Activated CD8-positive, alpha-beta T cell treated with anti-CD3 and anti-CD28 coated beads for 36 hours (primary cell): ENCODE data around the gene KCNMA1. TPM values are rescaled to one million over a fixed set of nuclear protein-coding genes. Genes with fewer than 3 reads are reported as not detected.

Source experiments
- ATAC-seq: fragments of 200-7000 bp; cut with Tn5 transposase; one replicate; pipeline ENCODE4 v1.10.0; 2021; ENCODE audit warnings: mild to moderate bottlenecking, moderate library complexity
- CTCF ChIA-PET: fragments of 350-600 bp; sonication (Branson Sonifier 250); formaldehyde crosslinking; loops from one replicate; lab custom pipeline; 2021; ENCODE audit warnings: antibody characterized with exemption; lab: Charles Lee
- POLR2A ChIA-PET: fragments of 350-600 bp; sonication (Branson Sonifier 250); formaldehyde crosslinking; loops from one replicate; lab custom pipeline; 2021; ENCODE audit warnings: antibody characterized with exemption; lab: Charles Lee
- DNase-seq: peaks from one replicate; pipeline ENCODE4 v3.0.0-alpha.2; 2020
- H3K27ac Mint-ChIP-seq: one replicate; pipeline ENCODE4 v1.8.0; 2021; ENCODE audit warnings: mild to moderate bottlenecking, mixed read lengths
- H3K27me3 Mint-ChIP-seq: one replicate; pipeline ENCODE4 v1.8.0; 2021; ENCODE audit warnings: mixed read lengths
- H3K36me3 Mint-ChIP-seq: one replicate; pipeline ENCODE4 v1.8.0; 2021; ENCODE audit warnings: low read depth, mixed read lengths
- H3K4me1 Mint-ChIP-seq: one replicate; pipeline ENCODE4 v1.8.0; 2021; ENCODE audit warnings: low read depth, mixed read lengths
- H3K4me3 Mint-ChIP-seq: one replicate; pipeline ENCODE4 v1.8.0; 2021; ENCODE audit warnings: mild to moderate bottlenecking, moderate library complexity, mixed read lengths
- H3K9me3 Mint-ChIP-seq: one replicate; pipeline ENCODE4 v1.8.0; 2021; ENCODE audit warnings: mixed read lengths
- CTCF ChIP-seq: fragments of 200-600 bp; IDR thresholded peaks from one replicate; pipeline ENCODE4 v1.8.0; 2022; ENCODE audit warnings: antibody characterized with exemption, mild to moderate bottlenecking
- intact Hi-C: fragments of 100-400 bp; cut with micrococcal nuclease; formaldehyde crosslinking; loops from one replicate; pipeline ENCODE4 v1.10.0; 2022
- total RNA-seq, 2 experiments: library from RNA; stranded (reverse); gene quantifications; one replicate each; pipeline ENCODE4 v1.2.3, GENCODE V29; 2021

Gene KCNMA1
- total RNA-seq, 2 experiments from 2014 or later: 0.18 TPM; not detected in 1

DNA sequence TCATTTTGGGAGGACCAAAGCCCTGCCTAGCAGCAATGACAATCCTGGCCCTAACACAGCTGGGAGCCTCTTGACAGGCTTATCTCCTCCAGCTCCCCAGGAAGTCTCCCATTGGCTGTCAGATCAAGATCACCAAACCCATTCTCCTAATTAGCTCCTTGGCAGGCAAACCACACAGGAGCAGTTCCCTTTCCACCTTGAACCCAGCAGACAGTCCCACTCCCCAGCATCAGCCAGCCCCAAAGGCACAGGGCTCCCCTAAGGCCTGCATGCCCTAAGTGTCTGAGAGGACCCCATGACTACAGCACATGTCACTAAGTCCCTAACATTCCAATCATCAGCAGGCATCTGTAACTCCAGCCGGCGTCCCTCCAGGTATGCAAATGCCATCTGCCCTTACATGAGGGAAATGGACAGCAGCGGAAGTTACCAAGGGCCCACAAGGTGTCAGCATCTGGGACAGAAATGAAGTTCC, 348.5 kb downstream of the KCNMA1 start:
- H3K9me3 Mint-ChIP-seq: no peaks in the 10 kb centered on the region
- intact Hi-C loops: no loop called here

GRCh38 chr10:77287647-77288120, 349.9 kb downstream of the KCNMA1 start:
- Mint-ChIP-seq H3K36me3 (no peaks in the 10 kb centered on the region), H3K4me3 (no peak overlapping the region), H3K27me3 (peaks cover 9% of the 10 kb centered on the region), H3K9me3 (no peaks in the 10 kb centered on the region), H3K27ac (no peak overlapping the region), H3K4me1 (peaks cover 15% of the 10 kb centered on the region)
- intact Hi-C loops: no loop called here
- POLR2A ChIA-PET: no interaction called here
- DNase-seq (no peak), ATAC-seq (no peak)
- CTCF ChIA-PET: no interaction called here
- TF ChIP-seq CTCF: no peak

More for the DNA sequence above, 348.5 kb downstream of the KCNMA1 start:
- DNase-seq (no peak), ATAC-seq (no peak)
- Mint-ChIP-seq H3K27me3 (peaks cover 5% of the 10 kb centered on the region), H3K36me3 (no peaks in the 10 kb centered on the region), H3K4me1 (peaks cover 15% of the 10 kb centered on the region), H3K4me3 (no peak overlapping the region), H3K27ac (no peak overlapping the region)
- TF ChIP-seq CTCF: no peak
- ChIA-PET CTCF (no interaction called here), POLR2A (interaction anchor here (0.7 kb wide), 1 partner anchor 283 kb away, joined by 3 read pairs; no protein-coding TSS in a partner anchor)

DNA sequence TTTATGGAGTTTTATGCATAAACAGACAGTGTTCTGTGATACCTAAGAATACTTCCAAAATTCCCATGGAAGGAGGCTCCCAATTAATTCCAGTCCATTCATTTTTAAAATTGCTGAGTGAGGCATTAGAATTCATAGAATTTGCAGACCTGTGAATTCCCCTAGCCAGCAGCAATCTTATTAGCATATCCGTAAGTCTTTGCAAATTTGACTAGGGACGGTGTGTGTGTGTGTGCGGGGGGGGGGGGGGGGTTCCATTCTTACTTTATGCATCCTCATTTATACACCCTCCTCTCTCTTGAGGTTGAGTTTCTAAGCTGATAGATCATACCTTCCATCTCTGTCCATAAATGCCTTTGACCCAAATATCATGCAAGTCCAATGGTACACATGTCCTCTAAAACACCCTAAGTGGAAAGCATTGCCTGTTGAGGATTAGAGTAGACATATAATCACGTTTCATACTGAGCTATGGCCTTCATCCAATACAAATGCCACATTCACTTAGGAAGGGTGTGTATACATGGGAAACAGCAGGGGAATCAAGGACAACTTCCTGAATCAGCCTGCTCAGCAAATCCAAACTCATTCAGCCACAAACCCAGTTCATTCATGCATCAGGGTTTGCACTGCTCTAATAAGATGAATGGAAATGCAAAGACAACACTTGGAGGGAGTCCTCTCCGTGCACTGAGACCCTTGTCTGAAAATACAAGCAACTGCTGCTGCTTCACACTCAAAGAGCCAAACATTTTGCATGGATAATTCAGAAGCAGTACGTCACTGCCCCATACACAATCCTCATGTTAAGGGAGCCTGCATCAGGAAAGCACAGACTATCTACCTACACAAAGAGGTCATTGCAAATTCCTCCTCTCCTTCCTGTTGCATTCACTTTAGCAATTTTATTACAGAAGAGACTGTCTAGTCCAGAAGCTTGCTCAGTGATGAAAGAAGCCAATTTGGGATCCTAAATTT, 350.8 kb downstream of the KCNMA1 start:
- H3K4me3 Mint-ChIP-seq: no peak overlapping the region
- no peaks in the 10 kb centered on the region for H3K36me3 Mint-ChIP-seq
- ChIA-PET POLR2A (no interaction called here), CTCF (no interaction called here)
- peaks cover 20% of the 10 kb centered on the region for H3K4me1 Mint-ChIP-seq
- no peak for ATAC-seq
- no peak for DNase-seq
- H3K9me3 Mint-ChIP-seq: no peaks in the 10 kb centered on the region
- no peak overlapping the region for H3K27ac Mint-ChIP-seq
- H3K27me3 Mint-ChIP-seq: peaks cover 8% of the 10 kb centered on the region
- TF ChIP-seq CTCF: no peak
- intact Hi-C loops: no loop called here

- POLR2A ChIA-PET: no interaction called here
- no peak overlapping the region for H3K27ac Mint-ChIP-seq
- DNase-seq: no peak
- CTCF ChIA-PET: no interaction called here
- H3K36me3 Mint-ChIP-seq: no peaks in the 10 kb centered on the region
- no peaks in the 10 kb centered on the region for H3K9me3 Mint-ChIP-seq
- no peak for TF ChIP-seq CTCF
- intact Hi-C loops: no loop called here
- peaks cover 8% of the 10 kb centered on the region for H3K27me3 Mint-ChIP-seq
- ATAC-seq: no peak
- no peak overlapping the region for H3K4me3 Mint-ChIP-seq
- peaks cover 26% of the 10 kb centered on the region for H3K4me1 Mint-ChIP-seq
Measured at GRCh38 chr10:77285529-77286182, 352.0 kb downstream of the KCNMA1 start.
